Measurements from ENCODE around the gene SLFN12.

GRCh38 chr17:35390156-35390555 is 42.1 kb downstream of the SLFN12 start:
- TF ChIP-seq CTCF (IDR thresholded peaks at IDR 0.05) (no peak), POLR2AphosphoS5 (IDR thresholded peaks at IDR 0.05) (no peak)

Measured in breast epithelium (tissue), 3 donors.